AG08395 (cell line): ENCODE data around the gene ZNF124.
"Not testable (repeated sequence)": the region's sequence is repeated elsewhere in the genome, so short reads cannot be mapped to it uniquely, and the experiment has no call there.

Experiments used
- DNase-seq: peaks from one replicate; pipeline ENCODE4 v3.0.0; 2012; ENCODE audit warnings: mixed read lengths, low spot score

Gene ZNF124

DNA sequence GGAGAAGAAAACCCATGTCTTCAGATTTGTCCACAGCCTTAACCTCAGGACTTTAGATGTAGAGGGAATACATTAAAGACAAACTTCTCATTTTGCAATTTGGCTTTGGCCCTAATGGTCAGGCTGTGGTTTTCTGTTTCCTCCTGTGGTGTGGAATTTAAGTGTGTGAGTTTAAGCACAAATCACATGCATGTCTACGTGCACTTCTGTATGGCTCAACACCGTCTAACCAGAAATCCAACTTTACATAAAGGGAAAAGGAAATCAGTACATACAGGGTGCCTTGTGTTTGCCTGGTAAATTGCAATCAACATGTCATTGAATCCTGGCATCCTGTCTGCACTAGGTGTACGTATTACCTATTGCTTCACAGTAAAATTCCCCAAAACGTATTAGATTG lies 1.2 kb upstream of the ZNF124 start:
- no peak for DNase-seq

DNA sequence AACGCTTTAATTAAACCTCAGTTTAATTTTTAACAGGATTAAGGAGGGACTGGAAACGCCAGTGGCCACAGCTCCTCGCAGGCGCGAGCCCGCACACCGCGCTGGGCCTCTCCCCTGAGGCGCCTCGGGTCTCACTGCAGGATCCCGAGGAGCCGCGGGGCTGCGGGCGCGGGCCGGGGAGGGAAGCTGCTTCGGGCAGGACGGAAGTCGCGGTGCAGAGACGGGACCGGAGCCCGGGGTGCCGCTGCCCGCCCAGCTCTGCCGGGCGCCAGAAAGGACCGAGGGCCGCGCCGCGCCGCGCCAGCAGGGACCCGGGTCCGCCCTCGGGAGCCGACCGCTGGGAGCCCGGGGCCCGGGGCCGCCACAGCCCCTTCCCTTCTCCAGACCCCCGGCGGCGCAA lies 377 bp downstream of the ZNF124 start:
- DNase-seq = not testable (repeated sequence)

DNA sequence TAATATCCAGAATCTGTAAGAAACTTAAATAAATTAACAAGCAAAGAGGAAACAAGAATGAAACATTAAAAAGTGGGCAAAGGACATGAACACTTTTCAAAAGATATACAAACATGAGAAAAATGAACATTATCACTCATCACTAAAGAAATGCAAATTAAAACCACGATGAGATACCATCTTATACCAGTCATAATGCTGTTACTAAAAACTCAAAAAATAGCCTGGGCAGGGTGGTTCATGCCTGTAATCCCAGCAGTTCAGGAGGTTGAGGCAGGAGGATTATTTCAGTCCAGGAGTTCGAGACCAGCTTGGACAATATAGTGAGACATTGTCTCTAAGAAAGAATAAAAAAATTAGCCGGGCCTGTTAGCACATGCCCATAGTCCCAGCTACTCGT lies 6.1 kb downstream of the ZNF124 start:
- DNase-seq = no peak

DNA sequence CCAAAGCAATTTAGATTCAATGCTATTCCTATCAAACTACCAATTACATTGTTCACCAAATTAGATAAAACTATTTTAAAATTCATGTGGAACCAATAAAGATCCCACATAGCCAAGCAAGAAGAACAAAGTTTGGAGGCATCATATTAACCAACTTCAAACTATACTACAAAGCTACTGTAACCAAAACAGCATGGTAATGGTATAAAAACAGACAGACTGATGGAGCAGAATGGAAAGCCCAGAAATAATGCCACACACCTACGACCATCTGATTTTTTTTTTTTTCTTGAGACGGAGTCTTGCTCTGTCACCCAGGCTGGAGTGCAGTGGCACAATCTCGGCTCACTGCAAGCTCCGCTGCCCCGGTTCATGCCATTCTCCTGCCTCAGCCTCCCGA lies 7.1 kb downstream of the ZNF124 start:
- DNase-seq = no peak

DNA sequence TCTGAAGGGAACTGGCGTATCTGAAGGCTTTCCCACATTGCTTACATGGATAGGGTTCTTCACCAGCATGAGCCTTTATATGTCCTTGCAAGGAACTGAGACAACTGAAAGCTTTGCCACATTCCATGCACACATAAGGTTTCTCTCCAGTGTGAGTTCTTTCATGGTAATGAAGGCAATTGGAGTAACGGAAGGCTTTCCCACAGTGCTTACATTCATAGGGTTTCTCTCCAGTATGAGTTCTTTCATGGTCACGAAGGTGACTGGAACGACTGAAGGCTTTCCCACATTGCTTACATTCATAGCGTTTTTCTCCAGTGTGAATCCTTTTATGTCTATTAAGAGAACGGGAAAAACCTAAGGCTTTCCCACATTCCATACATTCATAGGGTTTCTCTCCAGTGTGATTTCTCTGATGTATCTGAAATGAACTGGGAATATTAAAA lies 15.0 kb downstream of the ZNF124 start:
- DNase-seq = no peak

DNA sequence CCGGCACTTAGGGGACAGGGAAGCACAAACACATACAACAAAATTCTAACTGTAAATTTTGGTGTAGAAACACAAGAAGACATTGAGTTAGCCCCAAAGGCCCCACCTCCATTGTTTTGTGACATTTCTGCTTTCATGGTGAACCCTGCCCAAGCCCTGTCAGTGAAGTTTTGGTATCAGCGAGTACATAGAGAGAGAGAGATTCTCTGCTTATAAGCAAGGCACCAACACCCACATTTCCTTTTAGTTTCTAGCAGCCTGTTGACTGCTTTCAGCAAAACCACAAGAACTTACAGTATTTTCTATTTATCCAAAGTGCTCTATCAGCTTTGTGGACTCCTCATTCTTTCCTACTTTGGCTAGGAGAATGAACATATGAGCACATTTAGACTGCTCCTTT lies 24.0 kb downstream of the ZNF124 start:
- DNase-seq = no peak

DNA sequence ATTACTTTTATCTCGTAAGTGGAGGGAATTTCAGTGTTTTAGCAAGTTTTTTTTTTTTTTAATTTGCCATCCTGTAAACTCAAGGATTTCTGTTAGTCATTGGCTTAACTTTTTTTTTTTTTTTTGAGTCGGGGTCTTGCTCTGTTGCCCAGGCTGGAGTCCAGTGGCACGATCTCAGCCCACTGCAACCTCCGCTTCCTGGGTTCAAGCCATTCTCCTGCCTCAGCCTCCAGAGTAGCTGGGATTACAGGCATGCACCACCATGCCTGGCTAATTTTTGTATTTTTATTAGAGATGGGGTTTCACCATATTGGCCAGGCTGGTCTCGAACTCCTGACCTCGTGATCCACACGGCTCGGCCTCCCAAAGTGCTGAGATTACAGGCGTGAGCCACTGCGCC lies 24.7 kb downstream of the ZNF124 start:
- DNase-seq = not testable (repeated sequence)

DNA sequence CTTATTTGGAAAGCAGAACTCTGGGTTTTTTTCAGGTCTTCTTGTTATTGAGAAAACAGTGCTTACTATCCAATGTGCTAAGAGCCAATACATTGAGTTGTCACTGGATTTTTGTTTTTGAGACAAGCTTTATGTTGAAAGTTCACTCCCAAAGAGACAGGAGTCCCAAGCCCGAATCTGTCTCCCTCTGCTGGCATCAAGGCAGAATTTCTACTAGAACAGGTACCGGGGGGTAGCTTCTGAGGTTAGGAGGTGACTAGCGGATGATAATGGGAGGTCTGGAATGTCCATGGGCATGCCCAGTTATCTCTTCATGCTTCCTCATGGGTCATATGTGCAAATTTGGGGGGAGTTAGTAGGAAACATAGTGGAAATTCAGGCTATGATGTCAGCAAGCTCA lies 25.1 kb downstream of the ZNF124 start:
- DNase-seq = no peak

DNA sequence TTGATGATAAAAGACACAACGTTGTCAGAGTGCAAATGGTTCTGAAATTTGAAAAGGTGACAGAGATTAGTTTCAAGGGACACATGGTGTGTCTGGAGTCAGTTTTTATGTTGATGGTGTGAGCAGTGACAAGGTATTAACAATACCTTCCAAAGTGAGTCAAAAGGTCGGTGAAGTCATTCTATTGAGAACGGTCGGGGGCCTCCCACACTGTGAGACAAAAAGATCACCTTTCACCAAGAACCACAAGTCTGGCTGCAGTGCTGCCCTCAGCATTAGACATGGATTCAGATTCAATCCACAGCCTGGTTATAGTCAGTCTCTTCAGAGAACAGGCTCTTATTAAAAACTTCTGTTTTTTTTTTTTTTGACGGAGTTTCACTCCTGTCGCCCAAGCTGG lies 26.5 kb downstream of the ZNF124 start:
- no peak for DNase-seq

DNA sequence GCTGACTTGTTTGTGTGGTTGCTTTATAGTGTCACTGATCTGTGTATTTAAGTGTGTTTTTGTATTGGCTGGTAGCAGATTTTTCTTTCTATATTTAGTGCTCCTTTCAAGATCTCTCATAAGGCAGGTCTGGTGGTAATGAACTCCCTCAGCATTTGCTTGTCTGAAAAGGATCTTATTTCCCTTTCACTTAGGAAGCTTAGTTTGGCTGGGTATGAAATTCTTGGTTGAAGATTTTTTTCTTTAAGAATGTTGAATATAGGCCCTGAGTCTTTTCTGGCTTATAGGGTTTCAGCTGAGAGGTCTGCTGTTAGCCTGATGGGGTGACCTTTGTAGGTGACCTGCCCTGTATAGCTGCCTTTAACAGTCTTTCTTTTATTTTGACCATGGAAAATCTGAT lies 32.3 kb downstream of the ZNF124 start:
- DNase-seq = not testable (repeated sequence)

DNA sequence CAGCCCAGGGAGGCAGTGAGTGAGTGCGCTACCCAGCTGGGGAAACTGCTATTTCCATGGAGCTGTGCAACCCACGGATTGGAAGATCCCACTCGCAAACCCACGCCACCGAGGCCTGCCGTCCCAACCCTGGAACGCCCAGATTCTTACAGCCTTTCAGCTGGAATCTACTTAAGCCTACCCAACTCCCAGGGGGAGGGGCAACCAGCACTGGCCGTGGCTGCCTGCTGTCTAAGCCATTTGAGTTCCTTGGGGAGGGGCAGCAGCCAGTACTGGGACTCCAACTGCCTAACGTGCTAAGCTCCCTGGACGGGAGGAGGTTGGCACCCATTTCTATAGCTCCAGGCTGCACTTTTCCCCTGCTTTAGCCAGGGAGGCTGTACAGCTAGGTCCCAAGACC lies 40.6 kb downstream of the ZNF124 start:
- no peak for DNase-seq

DNA sequence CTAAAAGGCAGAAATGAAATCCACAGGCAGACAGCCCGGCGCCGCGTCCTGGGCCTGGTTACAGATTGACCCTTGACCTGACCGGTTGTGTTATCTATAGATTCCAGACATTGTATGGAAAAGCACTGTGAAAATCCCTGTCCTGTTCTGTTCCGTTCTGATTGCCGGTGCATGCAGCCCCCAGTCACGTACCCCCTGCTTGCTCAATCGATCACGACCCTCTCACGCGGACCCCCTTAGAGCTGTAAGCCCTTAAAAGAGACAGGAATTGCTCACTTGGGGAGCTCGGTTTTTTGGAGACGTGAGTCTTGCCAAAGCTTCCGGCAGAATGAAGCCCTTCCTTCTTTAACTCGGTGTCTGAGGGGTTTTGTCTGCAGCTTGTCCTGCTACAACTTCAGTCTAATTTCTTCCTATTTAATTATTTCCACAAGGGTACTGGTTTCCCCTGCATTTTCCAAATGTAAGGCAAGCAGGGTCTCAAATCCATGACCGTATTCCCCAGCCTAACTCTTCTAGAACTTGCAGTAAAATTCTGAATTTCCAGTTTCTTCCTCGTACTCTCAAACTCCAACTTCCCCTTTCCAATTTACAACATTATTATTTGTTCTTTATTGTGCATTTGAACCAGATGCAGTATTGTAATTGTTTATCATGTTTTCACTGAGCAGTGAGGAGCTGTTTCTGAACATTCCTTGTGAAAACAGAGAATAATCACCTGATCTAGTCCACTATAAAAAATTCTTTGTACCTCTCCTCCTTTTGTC lies 44.1 kb downstream of the ZNF124 start:
- DNase-seq = not testable (repeated sequence)

DNA sequence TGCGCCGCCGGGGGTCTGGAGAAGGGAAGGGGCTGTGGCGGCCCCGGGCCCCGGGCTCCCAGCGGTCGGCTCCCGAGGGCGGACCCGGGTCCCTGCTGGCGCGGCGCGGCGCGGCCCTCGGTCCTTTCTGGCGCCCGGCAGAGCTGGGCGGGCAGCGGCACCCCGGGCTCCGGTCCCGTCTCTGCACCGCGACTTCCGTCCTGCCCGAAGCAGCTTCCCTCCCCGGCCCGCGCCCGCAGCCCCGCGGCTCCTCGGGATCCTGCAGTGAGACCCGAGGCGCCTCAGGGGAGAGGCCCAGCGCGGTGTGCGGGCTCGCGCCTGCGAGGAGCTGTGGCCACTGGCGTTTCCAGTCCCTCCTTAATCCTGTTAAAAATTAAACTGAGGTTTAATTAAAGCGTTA lies 45.2 kb downstream of the ZNF124 start:
- not testable (repeated sequence) for DNase-seq

DNA sequence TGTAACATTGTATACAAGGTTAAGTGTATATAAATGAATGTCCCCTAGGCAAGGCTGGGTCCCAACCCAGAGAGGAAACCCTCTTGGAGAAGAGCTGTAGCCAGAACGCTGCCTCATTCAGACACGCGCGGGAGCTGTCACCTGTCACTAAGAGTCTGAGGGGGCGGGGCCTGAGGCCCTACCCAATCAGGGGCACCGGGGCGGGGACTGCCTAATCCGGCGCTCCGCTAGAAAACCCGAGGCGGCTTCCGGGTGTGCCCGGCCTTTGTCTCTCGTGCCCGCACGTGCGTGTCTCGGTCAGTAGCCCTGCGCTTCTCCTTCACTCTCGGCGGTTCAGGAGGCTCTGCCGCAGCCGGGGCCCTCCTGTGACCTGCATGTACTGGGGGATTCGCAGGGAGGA lies 45.7 kb downstream of the ZNF124 start:
- DNase-seq = not testable (repeated sequence)

DNA sequence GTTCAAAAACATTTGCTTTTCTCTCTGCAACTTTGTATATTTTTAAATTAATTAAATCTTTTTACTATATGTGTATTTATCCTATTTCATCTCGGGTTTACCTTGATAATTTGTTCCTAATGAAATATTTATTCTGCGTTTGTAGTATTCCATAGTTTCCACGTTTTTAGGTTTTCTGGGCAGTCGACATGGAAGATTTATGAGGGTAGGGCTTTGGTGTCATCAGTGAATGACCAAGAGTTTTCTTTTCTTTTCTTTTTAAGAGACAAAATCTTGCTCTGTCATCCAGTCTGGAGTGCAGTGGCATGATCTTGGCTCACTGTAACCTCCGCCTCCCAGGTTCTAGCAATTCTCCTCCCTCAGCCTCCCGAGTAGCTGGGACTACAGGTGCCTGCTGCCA lies 50.4 kb downstream of the ZNF124 start:
- DNase-seq = no peak

DNA sequence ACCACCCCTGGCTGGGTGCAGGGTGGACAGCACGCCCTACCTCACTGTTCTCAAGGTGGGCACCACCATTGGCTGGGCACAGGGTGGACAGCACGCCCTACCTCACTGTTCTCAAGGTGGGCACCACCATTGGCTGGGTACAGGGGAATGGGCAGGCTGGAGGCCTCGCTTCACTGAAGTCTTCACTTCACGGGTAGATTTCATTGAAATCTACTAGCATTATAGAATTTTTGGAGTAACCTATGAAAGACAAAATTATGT lies 51.5 kb downstream of the ZNF124 start:
- not testable (repeated sequence) for DNase-seq

DNA sequence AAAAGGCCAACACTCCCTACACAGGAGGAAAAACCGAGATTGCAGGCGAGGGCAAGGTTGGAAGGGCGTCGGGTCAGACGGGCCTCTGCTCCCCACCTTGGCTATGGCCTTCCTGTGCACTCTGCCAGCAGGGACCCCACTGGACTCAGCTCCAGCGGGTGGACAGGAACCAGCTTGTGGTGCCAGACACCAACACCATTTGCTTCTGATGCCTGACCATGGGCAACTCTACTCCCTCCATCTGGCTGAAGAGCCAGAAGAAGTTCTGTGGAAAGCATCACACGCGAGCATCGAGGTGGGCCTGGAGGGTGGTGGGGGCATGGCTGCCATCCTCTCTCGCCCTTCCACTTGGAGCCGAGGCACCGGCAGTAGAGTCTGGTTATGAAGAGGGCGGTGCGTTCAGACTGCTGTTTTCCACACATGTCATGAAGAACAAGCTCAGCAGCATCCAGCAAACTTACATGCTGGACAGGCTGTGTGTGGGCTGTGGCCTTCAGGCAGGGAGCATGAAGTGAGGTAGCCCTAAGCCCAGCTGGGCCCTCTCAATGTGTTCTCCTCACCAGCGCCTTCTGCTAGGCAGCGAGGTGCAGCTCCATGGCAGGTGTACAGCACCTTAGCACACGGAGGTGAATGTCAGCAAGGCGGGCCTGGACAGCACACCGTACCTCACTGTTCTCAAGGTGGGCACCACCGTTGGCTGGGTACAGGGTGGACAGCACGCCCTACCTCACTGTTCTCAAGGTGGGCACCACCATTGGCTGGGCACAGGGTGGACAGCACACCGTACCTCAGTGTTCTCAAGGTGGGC lies 52.0 kb downstream of the ZNF124 start:
- DNase-seq = no peak

DNA sequence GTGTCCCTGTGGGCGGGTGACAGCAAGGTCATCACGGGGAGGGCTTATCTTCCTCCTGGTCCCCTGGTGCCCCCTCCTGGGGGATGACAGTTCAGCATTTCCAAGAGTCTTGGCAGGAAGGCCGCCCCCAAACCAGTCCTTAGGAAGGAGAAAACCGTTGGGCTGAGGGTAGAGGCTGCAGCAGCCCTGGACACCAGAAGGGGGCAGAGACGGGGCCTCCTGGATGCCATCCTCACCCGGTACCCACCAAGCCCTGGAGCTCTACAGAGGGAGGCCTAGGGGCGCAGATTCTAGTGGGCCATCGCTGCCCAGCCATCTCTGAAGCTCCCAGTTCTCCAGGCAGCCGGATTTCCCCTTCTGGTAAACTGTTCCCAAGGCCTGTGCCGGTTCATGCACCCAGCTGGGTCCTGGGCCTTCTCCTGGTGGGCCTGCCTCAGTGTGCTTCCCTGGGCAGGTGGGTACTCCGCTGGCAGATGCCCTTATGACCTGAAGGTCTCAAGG lies 52.8 kb downstream of the ZNF124 start:
- peak; percentile 20 for DNase-seq

DNA sequence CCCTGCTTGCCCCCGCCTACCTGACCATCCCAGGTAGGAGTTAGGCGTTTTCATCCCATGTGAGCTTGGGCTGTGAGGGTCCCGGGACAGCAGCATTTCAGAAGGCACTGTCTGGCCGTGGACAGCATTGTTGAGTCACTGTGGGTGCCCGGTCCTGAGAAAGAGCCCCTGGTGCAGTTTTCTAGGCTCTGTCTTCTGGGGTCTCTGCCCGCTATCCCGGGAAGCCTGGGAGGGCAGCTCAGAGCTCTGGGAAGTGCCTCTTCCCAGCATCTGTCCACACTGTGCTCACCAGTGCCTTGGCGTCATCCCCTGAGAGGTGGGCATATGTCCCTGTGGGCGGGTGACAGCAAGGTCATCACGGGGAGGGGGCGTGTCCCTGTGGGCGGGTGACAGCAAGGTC lies 56.3 kb downstream of the ZNF124 start:
- DNase-seq = no peak

DNA sequence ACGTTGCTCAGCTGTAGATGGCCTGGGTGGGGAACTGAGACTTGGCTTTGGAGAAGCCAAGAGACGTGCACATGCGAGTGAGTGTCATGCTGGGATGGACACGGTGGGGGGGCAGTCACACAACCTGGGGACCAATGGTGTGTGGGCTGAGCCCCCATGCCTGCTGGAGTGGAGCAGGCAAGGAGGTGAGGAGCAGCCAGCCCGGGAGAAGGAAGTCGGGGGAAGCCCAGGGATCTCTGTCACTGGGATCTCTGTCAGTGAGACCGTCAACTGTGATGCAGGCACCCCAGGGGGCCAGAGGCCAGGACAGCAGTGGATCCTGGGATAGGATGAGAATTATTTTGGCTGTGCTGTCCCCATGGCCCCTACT lies 56.7 kb downstream of the ZNF124 start:
- DNase-seq = no peak

DNA sequence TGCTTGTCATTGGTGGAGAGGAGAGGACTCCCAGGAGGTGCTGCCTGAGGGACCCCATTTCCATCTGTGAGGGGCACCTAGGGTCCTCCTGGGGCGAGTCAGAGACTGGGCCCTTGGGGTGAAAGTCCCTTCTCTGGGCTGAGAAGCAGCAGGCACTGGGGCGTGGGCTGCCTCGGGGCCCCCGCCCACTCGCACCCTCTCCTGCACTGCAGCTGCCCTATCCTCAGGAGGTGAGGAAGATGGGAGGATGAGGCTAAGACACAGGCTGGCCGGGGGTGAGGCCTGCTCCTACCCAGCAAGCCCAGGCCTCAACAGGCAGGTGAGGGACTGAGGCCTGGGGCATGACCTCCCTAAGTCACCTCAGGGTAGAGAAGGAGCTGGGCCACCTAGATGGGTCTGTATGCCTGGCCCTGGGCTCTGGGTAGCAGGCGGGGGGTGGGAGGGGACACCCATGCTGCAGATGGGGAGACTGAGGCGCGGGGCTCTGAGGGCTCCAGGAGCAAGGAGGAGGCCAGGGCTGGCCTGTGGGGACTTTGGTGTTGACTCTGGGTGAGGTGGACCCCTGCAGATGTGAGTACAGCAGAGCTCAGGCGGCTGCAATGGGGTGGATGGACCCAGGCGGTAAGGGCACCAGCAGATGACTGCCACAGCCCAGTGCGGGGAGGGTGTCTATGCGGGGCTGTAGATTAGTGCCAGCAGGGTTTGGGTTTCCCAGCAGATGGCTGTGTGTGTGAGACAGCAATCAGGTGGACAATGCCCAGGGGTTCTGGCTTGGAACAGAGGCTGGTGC lies 57.3 kb downstream of the ZNF124 start:
- no peak for DNase-seq

DNA sequence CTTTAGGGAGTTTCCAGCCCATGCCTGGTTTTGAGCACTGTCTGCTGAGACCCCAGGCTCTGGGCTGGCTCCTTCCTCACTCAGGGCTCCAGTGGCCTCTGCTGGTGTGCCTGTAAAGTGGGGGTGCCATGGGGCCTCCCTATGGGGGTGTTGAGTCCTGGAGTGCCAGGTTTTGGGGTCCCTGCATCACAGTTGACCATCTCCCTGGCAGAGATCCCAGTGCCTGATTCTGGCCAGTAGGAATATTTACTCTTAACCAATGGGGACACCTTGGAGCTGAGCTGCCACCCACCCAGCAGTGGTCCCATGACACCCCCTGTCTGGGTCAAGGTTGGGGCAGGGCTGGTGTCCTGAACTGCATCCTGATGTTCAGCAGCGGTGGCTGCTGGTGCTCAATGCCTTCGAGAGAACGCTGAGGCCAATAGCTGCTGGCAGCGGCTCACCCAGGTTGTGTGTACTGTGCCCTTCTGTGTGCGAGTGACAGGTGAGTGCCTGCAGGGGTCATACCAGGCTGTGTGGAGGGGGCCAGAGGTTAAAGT lies 58.0 kb downstream of the ZNF124 start:
- no peak for DNase-seq

DNA sequence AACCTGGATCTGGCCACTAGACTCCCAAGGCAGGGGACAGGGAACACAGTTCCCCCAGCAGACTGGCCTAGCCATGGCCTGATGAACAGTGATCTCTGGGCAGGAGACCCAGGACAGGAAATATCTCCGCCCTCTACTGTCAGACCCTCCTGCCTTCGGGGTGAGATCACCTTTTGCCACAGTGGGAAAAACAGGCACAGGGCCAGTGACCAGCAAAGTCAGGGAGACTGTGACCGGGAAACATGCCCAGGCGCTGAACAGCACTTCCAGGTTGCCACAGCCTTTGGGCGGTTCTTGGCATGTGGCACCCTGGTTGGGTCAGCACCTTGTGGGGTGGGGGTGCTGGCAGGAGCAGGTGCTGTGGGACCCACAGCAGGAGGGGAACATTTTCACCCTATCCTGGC lies 58.7 kb downstream of the ZNF124 start:
- DNase-seq = peak; percentile 18
